NCI-H187 (cell line): ENCODE data around the gene PMS1.
"Not testable (repeated sequence)": the region's sequence is repeated elsewhere in the genome, so short reads cannot be mapped to it uniquely, and the experiment has no call there.

Source experiments
- DNase-seq, 2 experiments: peaks; one replicate each; lab custom pipeline; 2025; lab: John Stamatoyannopoulos, UW

Gene PMS1

DNA sequence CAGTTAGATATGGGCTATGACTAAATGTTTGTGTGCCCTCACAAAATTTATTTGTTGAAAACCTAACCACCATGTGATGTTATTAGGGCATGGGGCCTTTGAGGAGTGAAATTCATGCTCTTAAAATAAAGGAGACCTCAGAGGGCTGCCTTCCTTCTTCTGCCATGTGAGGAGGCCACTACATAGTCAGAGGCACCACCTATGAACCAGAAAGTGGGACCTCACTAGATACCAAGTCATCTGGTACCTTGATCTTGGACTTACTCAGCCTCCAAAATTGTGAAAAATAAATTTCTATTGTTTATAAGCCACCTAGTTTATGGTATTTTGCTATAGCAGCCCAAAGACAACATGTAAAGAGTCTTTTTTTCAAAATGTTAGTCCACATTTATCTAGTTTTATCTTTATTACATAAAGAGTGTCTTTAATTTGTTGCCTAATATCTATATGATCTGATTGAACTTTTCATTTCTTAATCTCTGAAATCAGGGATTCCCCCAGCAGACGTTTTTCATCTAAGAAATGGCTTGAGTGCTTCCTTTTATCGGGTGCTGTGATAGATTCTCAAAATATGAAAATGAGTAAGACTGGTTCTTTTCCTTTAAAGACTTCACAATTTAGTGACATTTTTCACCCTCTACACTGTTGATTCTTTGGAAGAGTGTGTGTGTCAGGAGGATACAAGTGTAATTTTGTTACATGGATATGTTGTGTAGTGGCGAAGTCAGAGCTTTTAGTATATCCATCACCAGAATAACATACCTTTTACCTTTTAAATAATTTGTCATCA lies 34.2 kb downstream of the PMS1 start:
- DNase-seq = no peak

- DNase-seq = no peak
These were observed 35.1 kb downstream of the PMS1 start for GRCh38 chr2:189819297-189819704.

GRCh38 chr2:189821953-189822748 lies 37.9 kb downstream of the PMS1 start:
- no peak for DNase-seq

DNA sequence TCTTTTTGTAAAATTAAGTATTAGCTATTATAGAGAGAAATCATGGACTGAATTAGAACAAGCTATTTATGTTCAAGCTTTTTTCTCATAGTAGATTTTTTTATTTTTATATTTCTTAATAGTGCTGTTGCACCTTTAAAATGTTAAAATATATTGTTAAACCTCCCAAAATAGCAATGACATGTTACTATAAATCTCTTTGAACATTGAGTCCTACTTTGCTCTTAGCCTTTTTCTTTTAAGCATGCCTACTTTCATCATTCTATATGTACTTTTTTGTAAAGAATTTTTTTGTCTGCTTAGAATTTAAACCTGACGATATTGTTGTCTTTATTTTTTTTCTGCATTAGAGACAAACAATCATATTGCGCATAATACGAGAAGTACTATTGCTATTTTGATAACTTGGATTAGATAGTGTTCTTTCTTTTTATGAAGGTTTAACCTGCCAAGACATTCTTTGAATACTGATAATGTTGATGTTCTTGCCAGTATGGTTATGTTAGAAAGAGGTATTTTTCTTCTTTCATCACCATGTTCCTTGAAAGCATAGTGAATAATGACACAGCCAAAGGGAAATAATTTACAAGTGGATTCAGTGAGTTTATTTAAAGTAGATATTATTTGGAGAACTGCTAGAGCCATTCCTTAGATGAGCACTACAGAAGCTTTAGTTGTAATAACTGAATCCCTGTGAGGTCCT lies 40.6 kb downstream of the PMS1 start:
- no peak for DNase-seq

GRCh38 chr2:189826039-189826438 lies 41.8 kb downstream of the PMS1 start:
- DNase-seq = no peak

DNA sequence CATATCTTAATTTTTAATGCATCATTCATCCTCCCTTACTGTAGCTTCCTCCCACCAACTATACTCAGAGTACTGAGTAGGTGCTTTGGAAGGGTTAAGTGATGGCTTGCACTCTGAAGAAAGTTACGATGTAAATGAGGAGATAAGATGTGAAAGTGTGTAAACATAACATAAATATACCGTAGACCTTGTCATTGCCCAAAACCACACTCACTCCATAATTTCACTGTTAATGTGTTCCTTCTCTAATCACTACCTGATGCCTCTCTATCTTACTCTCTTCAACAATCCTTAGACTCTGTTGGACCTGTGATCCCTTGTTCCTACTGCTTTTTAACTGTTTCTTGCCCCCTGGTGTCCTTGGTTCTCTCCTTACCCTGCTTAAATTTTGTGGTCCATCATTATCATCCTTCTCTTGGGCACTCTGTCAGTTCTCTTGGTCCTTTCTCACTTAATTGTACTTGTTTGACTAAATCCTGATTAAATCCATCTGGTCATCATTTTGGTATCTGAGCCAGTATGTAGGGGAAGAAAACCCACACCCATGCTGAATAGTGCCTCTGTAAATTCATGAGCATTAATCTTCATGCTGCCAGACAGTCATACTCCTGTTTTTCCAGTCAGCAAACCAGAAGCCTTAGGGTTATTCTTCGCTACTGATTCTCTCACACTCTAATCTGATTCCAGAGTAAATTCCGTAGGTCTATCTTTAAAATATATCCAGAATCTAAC lies 45.0 kb downstream of the PMS1 start:
- no peak for DNase-seq

- DNase-seq = peak in 1 of 2 experiments; percentile 16
These were observed 46.3 kb downstream of the PMS1 start for GRCh38 chr2:189830510-189830909.

DNA sequence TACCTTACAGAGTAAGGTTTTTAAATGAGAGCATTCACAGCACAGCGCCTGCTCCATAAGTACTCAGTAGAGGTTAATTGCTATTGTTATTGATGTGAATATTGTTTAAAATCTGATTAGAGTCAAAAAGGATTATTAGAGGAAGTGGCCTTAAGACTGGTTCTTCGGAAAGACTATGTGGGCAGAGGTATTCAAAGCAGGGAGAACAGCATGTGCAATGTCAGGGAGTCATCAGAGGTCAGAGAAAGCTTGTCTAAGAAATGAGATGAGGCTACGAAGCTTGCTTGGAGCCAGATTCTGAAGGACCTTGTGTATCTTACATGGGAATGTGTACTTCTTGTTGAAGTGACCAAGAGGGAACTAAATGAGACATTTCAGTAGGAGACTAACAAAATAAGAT lies 49.8 kb downstream of the PMS1 start:
- no peak for DNase-seq

DNA sequence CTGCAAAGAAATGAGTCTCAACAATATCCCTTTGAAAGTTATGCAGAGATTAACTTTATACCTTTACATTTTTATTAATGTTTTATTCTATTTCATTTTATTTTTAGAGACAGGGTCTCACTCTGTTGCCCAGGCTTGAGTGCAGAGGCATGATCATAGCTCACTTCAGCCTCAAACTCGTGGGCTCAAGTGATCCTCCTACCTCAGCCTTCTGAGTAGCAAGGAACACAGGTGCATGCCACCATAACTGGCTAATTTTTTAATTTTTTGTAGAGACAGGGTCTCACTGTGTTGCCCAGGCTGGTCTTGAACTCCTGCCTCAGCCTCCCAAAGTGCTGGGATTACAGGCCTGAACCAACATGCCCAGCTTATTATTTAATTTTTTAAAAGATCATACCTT lies 50.4 kb downstream of the PMS1 start:
- DNase-seq = not testable (repeated sequence)

- no peak for DNase-seq
These were observed 51.8 kb downstream of the PMS1 start for GRCh38 chr2:189835855-189836558.

DNA sequence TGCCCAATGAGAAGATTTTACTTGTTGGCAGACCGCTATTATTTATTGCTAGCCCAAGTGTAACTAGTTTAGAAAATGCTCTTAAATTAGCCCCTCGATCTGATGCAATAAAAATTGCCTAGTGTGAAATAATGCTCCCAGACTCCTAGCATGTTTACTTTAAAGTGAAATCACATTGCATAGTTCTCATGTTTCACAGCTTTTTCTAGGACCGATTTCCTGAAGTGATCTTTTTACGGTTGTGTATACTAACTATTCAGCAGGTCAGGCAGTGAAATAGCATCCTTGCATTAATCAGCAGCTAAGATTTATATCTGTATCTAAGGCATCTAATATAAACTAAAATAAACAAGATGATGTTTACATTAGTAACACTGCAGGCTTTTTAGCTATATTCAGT lies 52.4 kb downstream of the PMS1 start:
- DNase-seq = no peak

DNA sequence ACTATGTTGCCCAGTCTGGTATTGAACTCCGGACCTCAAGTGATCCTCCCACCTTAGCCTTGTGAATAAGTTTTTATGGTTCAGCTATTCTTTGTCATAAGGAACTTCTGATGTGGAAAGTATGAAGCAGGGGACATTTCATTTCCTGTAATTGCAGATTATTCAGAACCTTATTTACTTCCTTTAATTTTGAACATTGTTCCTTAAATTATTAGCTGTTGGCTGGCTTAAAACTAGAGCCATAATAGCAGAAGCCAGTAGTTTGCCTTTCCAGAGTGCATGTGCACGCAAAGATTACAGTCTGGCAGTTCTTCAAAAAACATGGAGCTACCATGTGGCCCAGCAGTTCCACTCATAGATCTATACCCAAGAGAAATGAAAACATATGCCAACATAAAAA lies 53.1 kb downstream of the PMS1 start:
- no peak for DNase-seq

GRCh38 chr2:189841019-189841418 lies 56.8 kb downstream of the PMS1 start:
- DNase-seq = no peak

DNA sequence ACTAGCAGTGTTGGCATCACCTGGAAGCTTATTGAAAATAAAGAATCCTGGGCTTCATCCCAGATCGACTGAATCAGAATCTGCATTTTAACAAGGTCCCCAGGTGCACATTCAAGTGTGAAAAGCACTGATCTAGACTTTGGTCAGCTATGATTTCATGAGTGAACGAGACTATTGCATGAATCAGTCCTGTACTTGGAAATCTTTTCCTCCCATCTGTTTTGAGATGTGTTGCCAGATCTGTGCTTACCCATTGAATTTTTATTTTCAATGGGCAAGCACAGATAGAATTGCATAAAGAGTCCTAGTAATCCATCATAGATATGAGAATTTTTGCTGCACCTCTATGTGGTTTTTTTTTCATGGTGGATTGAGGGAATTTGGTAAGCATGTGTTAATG lies 64.0 kb downstream of the PMS1 start:
- no peak for DNase-seq

DNA sequence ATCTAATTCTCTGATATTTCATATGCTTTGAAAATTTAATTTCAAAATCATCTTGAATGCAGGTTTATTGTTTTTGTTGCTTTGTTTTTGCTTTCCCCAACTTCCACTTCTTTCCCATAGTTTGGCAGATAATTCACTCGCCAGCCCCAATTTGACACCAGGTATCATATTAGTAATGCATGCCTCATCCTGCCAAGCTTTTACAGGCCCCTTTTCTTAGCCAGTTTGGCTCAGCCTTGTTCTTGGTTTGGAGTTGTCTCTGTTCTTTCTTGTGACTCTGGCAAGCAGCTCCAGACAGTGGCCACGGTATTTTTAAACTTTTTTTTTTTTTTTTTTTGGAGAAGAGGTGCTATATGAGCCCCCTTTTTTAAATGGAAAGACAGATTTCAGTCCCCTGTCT lies 65.3 kb downstream of the PMS1 start:
- DNase-seq = no peak

GRCh38 chr2:189851174-189851826 lies 67.0 kb downstream of the PMS1 start:
- DNase-seq = no peak

DNA sequence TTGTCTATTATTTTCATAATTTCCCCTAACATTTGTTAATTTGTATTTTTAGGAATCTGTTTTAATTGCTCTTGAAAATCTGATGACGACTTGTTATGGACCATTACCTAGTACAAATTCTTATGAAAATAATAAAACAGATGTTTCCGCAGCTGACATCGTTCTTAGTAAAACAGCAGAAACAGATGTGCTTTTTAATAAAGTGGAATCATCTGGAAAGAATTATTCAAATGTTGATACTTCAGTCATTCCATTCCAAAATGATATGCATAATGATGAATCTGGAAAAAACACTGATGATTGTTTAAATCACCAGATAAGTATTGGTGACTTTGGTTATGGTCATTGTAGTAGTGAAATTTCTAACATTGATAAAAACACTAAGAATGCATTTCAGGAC lies 69.9 kb downstream of the PMS1 start:
- no peak for DNase-seq

- no peak for DNase-seq
These were observed 70.7 kb downstream of the PMS1 start for GRCh38 chr2:189854940-189855339.

DNA sequence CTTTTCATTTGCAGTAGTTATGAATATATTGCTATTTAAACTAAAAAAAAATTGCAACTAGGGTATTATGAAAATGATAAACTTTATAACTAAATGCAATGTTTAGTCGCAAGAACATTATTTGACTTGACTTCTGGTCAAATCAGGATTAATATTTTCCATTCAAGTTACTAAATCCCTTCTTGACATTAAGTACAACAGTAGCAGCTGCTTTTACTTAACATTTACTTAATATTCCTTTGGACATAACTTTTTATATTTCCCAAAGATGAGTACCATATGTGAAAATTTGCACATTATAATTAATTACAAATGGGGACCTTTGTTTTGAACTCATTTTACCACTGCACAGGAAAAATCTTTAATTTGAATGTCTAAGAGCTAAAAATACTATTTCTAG lies 74.0 kb downstream of the PMS1 start:
- no peak for DNase-seq

GRCh38 chr2:189860161-189860560 lies 75.9 kb downstream of the PMS1 start:
- no peak for DNase-seq

- DNase-seq = no peak
These were observed 78.5 kb downstream of the PMS1 start for GRCh38 chr2:189862751-189863150.
